Measurements from ENCODE around the gene NCK2. TPM values are rescaled to one million over a fixed set of nuclear protein-coding genes. Genes with fewer than 3 reads are reported as not detected.
"Not testable (repeated sequence)": the region's sequence is repeated elsewhere in the genome, so short reads cannot be mapped to it uniquely, and the experiment has no call there.

NCK2 gene
- total RNA-seq, 4 donors from 2014 or later, result 14.7 to 47.5 (median 29.3) TPM

DNA sequence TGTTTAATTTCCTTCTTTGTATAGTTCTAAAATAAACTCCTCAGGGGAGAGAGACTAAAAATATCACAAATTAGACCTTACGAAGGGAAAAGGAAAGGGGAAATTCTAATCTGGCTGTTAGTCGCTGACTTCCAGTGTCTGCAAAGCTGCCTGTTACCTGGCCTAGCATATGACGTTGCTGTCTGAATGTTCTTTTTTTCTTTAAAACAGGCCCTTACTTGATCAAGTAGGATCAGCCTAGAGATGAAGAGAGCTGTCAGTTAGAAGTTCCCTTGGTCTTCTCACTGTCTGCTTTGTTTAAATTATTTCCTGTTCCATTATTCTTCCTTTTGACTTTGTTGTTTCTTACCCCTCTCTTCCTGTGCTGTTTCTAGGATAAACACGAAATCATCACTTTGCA, 11.2 kb downstream of the NCK2 start:
- Histone ChIP-seq H3K4me3 (no peak overlapping the region), H3K4me1 (no peaks in the 10 kb centered on the region), H3K27me3 (no peaks in the 10 kb centered on the region), H3K27ac (no peak overlapping the region), H3K9me3 (no peaks in the 10 kb centered on the region), H3K36me3 (no peaks in the 10 kb centered on the region)
- intact Hi-C loops (cut with DNase I; ENCODE audit: low total_unique reads), result no loop called here
- DNase-seq, result no peak
- TF ChIP-seq POLR2A (IDR thresholded peaks at IDR 0.05), result no peak
- TF ChIP-seq, protein P1, sequence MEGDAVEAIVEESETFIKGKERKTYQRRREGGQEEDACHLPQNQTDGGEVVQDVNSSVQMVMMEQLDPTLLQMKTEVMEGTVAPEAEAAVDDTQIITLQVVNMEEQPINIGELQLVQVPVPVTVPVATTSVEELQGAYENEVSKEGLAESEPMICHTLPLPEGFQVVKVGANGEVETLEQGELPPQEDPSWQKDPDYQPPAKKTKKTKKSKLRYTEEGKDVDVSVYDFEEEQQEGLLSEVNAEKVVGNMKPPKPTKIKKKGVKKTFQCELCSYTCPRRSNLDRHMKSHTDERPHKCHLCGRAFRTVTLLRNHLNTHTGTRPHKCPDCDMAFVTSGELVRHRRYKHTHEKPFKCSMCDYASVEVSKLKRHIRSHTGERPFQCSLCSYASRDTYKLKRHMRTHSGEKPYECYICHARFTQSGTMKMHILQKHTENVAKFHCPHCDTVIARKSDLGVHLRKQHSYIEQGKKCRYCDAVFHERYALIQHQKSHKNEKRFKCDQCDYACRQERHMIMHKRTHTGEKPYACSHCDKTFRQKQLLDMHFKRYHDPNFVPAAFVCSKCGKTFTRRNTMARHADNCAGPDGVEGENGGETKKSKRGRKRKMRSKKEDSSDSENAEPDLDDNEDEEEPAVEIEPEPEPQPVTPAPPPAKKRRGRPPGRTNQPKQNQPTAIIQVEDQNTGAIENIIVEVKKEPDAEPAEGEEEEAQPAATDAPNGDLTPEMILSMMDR (IDR thresholded peaks at IDR 0.05), result no peak

DNA sequence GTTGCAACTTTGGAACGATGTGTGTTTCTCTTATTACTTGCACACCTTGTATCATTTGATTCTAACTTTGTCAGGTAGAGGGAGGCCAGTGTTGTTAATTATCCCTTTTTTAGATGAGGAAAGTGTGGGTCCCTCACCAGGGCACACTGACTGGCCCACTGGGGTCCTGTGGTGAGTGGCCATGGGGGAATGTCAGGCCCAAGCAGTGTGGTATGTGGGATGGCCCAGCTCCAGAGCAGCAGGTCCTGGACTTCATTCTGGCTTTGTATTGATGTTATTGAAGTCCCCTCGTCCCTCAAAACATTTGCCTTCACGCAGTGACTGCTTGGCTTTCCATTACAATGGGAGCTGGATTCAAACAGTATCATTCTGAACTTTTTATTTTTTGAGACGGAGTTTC, 11.7 kb downstream of the NCK2 start:
- TF ChIP-seq, protein P1 (IDR thresholded peaks at IDR 0.05), result no peak
- TF ChIP-seq POLR2A (IDR thresholded peaks at IDR 0.05), result no peak
- DNase-seq, result no peak
- Histone ChIP-seq H3K27ac (no peak overlapping the region), H3K4me1 (no peaks in the 10 kb centered on the region), H3K4me3 (no peak overlapping the region), H3K36me3 (no peaks in the 10 kb centered on the region), H3K27me3 (no peaks in the 10 kb centered on the region), H3K9me3 (no peaks in the 10 kb centered on the region)
- intact Hi-C loops (cut with DNase I; ENCODE audit: low total_unique reads), result no loop called here

DNA sequence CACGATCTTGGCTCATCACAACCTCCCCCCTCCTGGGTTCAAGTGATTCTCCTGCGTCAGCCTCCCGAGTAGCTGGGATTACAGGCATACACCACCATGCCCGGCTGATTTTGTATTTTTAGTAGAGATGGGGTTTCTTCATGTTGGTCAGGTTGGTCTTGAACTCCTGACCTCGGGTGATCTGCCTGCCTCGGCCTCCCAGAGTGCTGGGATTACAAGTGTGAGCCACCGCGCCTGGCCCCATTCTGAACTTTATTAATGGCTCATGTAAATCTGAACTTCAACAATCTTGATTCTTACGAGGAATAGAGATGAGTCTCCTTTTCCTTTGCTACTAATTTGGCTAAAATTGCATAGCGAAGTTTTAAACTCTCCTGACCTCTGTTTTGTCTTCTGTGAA, 12.2 kb downstream of the NCK2 start:
- H3K27ac ChIP-seq; H3K36me3 ChIP-seq; H3K4me1 ChIP-seq; H3K27me3 ChIP-seq; intact Hi-C loops (cut with DNase I; ENCODE audit: low total_unique reads); H3K4me3 ChIP-seq; H3K9me3 ChIP-seq; DNase-seq: not testable (repeated sequence)

DNA sequence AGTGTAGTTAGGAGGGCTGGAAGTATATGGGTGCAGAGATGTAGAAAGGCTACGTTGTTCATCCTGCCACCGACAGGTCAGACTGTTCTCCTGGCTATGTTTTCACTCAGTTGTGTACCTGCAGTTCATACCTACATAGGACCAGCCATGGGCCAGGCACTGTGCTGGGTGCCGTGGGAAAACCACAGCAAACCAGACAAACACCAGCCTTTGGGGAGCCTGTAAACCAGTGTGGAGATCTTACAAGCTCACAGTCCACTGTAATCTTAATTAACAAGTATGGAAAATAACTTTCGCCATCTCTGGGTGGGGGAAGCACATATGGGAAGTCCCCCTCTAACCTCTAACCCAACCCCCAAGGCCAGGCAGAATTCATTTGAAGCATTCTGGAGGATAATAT, 12.7 kb downstream of the NCK2 start:
- no peak overlapping the region for H3K27ac ChIP-seq
- H3K9me3 ChIP-seq, result no peaks in the 10 kb centered on the region
- H3K27me3 ChIP-seq, result no peaks in the 10 kb centered on the region
- H3K36me3 ChIP-seq, result no peaks in the 10 kb centered on the region
- H3K4me3 ChIP-seq, result no peak overlapping the region
- intact Hi-C loops (cut with DNase I; ENCODE audit: low total_unique reads), result no loop called here
- H3K4me1 ChIP-seq, result no peaks in the 10 kb centered on the region
- TF ChIP-seq, protein P1 (IDR thresholded peaks at IDR 0.05), result no peak
- no peak for TF ChIP-seq POLR2A (IDR thresholded peaks at IDR 0.05)
- DNase-seq, result no peak

DNA sequence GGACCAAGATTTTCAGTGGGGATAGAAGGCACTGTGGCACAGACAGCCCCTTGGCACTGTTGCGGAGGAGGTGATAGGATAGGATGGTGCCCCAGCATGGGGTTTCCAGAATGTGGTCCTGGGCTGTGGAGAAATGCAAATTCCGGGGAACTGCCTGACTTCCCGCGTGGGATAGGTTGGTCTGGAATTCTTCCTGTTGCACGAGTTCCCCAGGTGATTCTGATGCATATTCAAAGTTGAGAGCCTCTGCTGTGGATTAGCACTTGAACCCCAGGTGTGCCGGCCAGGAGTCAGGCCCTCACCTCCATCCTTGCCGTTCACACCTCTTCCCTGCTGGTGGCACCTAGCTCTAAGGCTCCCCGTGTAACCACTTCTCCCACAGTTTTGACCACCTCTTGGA, 15.5 kb downstream of the NCK2 start:
- H3K4me3 ChIP-seq, result no peak overlapping the region
- H3K27ac ChIP-seq, result no peak overlapping the region
- TF ChIP-seq POLR2A (IDR thresholded peaks at IDR 0.05), result no peak
- TF ChIP-seq, protein P1 (IDR thresholded peaks at IDR 0.05), result no peak
- H3K4me1 ChIP-seq, result no peaks in the 10 kb centered on the region
- H3K27me3 ChIP-seq, result no peaks in the 10 kb centered on the region
- H3K36me3 ChIP-seq, result no peaks in the 10 kb centered on the region
- intact Hi-C loops (cut with DNase I; ENCODE audit: low total_unique reads), result no loop called here
- no peaks in the 10 kb centered on the region for H3K9me3 ChIP-seq
- no peak for DNase-seq

DNA sequence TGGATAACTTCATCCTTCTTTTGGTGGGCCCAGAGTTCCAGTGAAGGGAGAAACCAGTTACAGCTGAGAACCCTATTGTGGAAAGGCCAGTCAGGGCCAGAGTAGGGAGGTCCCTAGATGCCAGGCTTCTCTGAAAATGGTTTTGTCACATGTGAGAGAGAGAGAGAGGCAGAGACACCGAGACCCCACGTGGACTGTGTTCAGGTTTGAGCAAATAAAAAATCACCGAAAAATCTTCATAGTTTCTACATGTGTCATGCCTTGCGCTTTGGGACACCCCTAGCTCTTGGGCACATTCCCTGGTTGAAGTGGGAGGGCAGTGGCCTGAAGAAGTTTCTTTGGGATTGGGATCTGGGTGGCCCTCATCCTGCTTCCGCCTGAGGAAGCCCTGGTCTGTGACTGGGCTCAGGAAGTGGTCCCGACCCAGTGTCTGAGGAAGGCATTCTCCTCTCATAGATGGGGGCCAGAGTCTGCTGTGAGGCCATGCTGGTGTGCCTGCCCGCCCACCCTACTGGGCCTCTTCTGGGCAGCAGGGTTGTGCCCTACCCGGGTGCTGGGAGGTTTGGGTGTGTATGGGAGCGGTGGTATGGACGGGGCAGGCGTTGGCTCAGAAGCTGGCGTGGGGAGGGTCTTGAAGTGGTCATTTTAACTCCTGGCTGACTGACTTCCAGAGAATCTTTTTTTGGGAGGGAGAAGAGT, 16.1 kb downstream of the NCK2 start:
- TF ChIP-seq, protein P1 (IDR thresholded peaks at IDR 0.05), result no peak
- TF ChIP-seq POLR2A (IDR thresholded peaks at IDR 0.05), result no peak
- H3K4me1 ChIP-seq, result no peaks in the 10 kb centered on the region
- intact Hi-C loops (cut with DNase I; ENCODE audit: low total_unique reads), result no loop called here
- no peaks in the 10 kb centered on the region for H3K36me3 ChIP-seq
- no peak overlapping the region for H3K4me3 ChIP-seq
- H3K9me3 ChIP-seq, result no peaks in the 10 kb centered on the region
- H3K27me3 ChIP-seq, result no peaks in the 10 kb centered on the region
- H3K27ac ChIP-seq, result no peak overlapping the region
- no peak for DNase-seq
